BLaER1 (cell line): ENCODE results near the gene LBX1.

Experiments
- H3K27ac ChIP-seq: shearing (Covaris generic); formaldehyde crosslinking; 2 replicates; pipeline ENCODE4 v1.8.1; 2022
- H3K27me3 ChIP-seq: shearing (Covaris generic); formaldehyde crosslinking; 2 replicates; pipeline ENCODE4 v1.8.1; 2022
- H3K36me3 ChIP-seq: shearing (Covaris generic); formaldehyde crosslinking; 2 replicates; pipeline ENCODE4 v1.8.1; 2022
- H3K4me1 ChIP-seq: shearing (Covaris generic); formaldehyde crosslinking; 2 replicates; pipeline ENCODE4 v1.8.1; 2022
- H3K4me2 ChIP-seq: shearing (Covaris generic); formaldehyde crosslinking; 2 replicates; pipeline ENCODE4 v1.8.1; 2022
- H3K4me3 ChIP-seq: shearing (Covaris generic); formaldehyde crosslinking; 2 replicates; pipeline ENCODE4 v1.8.1; 2022
- H3K9ac ChIP-seq: shearing (Covaris generic); formaldehyde crosslinking; 2 replicates; pipeline ENCODE4 v1.8.1; 2022
- H3K9me3 ChIP-seq: shearing (Covaris generic); formaldehyde crosslinking; 2 replicates; pipeline ENCODE4 v1.8.1; 2022
- H4K20me1 ChIP-seq: shearing (Covaris generic); formaldehyde crosslinking; 2 replicates; pipeline ENCODE4 v1.8.1; 2022
- Cebpa-rat ChIP-seq: shearing (Covaris generic); IDR thresholded peaks from 2 replicates; pipeline ENCODE4 v1.8.1; 2022

The LBX1 gene

DNA sequence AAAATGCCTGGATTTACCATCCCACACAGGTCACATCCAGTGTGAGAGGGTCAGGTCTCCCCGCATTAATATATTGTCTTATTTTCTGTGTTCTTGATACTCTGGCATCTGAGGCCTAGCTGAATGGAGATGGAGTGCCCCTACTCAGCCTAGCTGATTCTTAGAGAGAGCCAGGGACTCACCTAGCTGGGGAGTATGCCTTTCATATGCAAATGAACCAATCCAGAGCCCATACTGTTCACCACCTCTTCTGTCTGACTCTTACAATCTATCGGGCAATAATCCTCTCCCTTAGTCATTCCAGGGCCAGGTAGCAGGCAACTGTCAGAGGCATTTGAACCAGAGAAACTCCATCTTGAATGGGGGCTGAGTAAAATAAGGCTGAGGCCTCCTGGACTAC, 46.3 kb downstream of the LBX1 start:
- H3K4me1 ChIP-seq = no peaks in the 10 kb centered on the region
- no peak overlapping the region for H3K27ac ChIP-seq
- H3K4me3 ChIP-seq = no peak overlapping the region
- H3K27me3 ChIP-seq = no peaks in the 10 kb centered on the region
- H4K20me1 ChIP-seq = no peaks in the 10 kb centered on the region
- no peak overlapping the region for H3K9ac ChIP-seq
- TF ChIP-seq Cebpa-rat = no peak
- no peaks in the 10 kb centered on the region for H3K36me3 ChIP-seq
- no peaks in the 10 kb centered on the region for H3K9me3 ChIP-seq
- H3K4me2 ChIP-seq = no peak overlapping the region
